Left ventricle myocardium inferior (tissue), 1 donor: ENCODE measurements around the gene GPR55. TPM values are rescaled to one million over a fixed set of nuclear protein-coding genes. Genes with fewer than 3 reads are reported as not detected.

Source experiments
- DNase-seq: peaks from one replicate; pipeline ENCODE4 v3.0.0-alpha.2; 2020
- H3K27ac ChIP-seq: fragments of 200-600 bp; replicated peaks from 2 replicates; pipeline ENCODE4 v1.8.0; 2021
- H3K27me3 ChIP-seq: fragments of 200-600 bp; 2 replicates; pipeline ENCODE4 v1.8.0; 2021; ENCODE audit warnings: low read depth
- H3K36me3 ChIP-seq: fragments of 200-600 bp; 2 replicates; pipeline ENCODE4 v1.8.0; 2021
- H3K4me1 ChIP-seq: fragments of 200-600 bp; 2 replicates; pipeline ENCODE4 v1.8.0; 2021
- H3K4me3 ChIP-seq: fragments of 200-600 bp; 2 replicates; pipeline ENCODE4 v1.8.0; 2021; ENCODE audit warnings: mild to moderate bottlenecking, moderate library complexity
- H3K9me3 ChIP-seq: fragments of 200-600 bp; replicated peaks from 2 replicates; pipeline ENCODE4 v1.8.0; 2021
- CTCF ChIP-seq: fragments of 200-600 bp; IDR thresholded peaks from 2 replicates; pipeline ENCODE4 v1.8.0; 2021; ENCODE audit warnings: antibody characterized with exemption, mild to moderate bottlenecking, borderline replicate concordance
- intact Hi-C: fragments of 100-400 bp; cut with micrococcal nuclease; formaldehyde crosslinking; loops from one replicate; pipeline ENCODE4 v1.11.0; 2022
- total RNA-seq: library from RNA; stranded (reverse); fragmentation: NEBNext Ultra II Directional; extraction: Animal tissue kit (Norgen Biotek cat#: 25700); gene quantifications from one replicate; pipeline ENCODE4 v1.2.1, GENCODE V29; 2021
- donor health status: DM: no; HTN: yes; CAD: no; lungs with severe emphysema.

Gene GPR55
- total RNA-seq, 1 donor from 2014 or later: not detected

DNA sequence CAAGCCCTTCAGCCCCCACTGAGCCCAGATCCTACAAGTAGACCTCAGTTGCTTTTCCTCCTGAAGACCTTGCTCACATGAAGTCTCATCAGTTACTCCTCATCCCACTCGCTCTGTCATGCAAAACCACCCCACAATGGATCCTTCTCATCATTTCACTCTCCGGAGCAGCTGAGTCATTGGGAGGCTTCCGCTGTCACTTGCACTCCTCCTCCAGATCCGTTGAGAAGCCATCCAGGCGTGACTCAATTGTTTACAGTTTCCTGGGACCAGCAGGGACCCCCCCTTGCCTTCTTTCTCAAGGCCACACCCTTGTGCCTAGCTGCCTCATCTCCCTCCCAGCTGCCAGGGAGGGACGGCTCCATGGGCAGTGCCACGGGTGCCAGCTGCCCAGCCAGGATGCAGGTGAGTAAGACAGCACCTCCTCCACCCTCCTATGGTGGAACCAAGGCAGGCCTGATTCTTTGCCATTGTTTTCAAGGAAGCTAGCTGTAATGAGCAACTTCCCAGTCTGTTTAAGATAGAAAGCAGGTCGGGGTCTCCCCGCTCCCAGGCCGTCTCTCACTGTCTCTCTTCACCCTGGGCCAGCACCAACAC is 16.3 kb downstream of the GPR55 start:
- no peaks in the 10 kb centered on the region for H3K36me3 ChIP-seq
- peak overlapping the region; percentile 38 for H3K27ac ChIP-seq
- H3K27me3 ChIP-seq: peaks cover 8% of the 10 kb centered on the region
- intact Hi-C loops: no loop called here
- no peak for DNase-seq
- H3K9me3 ChIP-seq: no peaks in the 10 kb centered on the region
- peaks cover 11% of the 10 kb centered on the region for H3K4me1 ChIP-seq
- no peak for TF ChIP-seq CTCF
- H3K4me3 ChIP-seq: peak overlapping the region; percentile 41

GRCh38 chr2:230908092-230908594 is 16.9 kb downstream of the GPR55 start:
- Histone ChIP-seq H3K36me3 (no peaks in the 10 kb centered on the region), H3K4me1 (peaks cover 11% of the 10 kb centered on the region), H3K9me3 (no peaks in the 10 kb centered on the region), H3K27me3 (peaks cover 7% of the 10 kb centered on the region), H3K4me3 (peak overlapping the region; percentile 41), H3K27ac (peak overlapping the region; percentile 38)
- TF ChIP-seq CTCF: no peak
- DNase-seq: no peak
- intact Hi-C loops: no loop called here

- H3K4me1 ChIP-seq: peaks cover 11% of the 10 kb centered on the region
- H3K36me3 ChIP-seq: no peaks in the 10 kb centered on the region
- DNase-seq: no peak
- peak overlapping the region; percentile 41 for H3K4me3 ChIP-seq
- no peak for TF ChIP-seq CTCF
- no peaks in the 10 kb centered on the region for H3K9me3 ChIP-seq
- H3K27me3 ChIP-seq: peaks cover 1% of the 10 kb centered on the region
- intact Hi-C loops: no loop called here
- H3K27ac ChIP-seq: peak overlapping the region; percentile 38
These were observed 17.5 kb downstream of the GPR55 start for GRCh38 chr2:230907361-230908091.

DNA sequence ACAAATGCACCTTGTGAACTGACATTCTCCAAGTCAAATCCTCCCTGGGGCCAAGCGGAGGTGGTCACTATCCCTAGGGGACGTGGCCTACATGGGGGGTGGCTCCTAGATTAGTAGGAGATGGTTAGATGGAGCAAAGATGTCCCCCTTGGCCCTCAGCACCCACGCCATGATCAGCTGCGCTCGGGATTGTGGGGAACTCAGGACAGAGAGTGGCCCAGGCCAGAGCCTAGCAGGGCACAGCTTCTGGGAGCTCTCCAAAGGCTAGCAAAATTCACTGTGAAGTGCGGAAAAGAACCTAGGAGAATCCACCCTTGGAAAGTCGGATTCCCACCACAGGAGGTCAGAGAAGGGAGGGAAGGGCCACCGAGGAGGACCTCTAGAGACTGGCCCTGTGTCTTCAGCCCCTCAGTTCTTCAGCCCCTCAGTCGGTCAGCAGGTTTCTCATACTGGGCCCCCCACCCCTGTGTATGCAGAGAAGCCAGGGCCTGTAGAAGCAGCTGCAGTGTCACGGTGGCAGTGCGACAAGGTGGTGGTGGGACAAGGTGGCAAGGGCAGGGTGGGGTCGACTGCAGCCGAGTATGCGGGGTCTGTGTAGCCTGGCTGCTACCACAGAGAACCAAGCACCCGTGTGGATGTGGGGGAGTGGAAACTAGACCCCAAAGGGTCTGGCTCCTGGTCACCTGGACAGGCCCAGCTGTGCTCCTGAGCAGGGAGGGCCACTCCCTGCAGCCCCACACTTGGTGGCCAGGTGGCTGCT is 18.4 kb downstream of the GPR55 start:
- peaks cover 11% of the 10 kb centered on the region for H3K4me1 ChIP-seq
- DNase-seq: no peak
- no peak overlapping the region for H3K4me3 ChIP-seq
- H3K27me3 ChIP-seq: peaks cover 1% of the 10 kb centered on the region
- H3K36me3 ChIP-seq: no peaks in the 10 kb centered on the region
- intact Hi-C loops: no loop called here
- TF ChIP-seq CTCF: no peak
- H3K9me3 ChIP-seq: no peaks in the 10 kb centered on the region
- H3K27ac ChIP-seq: no peak overlapping the region

DNA sequence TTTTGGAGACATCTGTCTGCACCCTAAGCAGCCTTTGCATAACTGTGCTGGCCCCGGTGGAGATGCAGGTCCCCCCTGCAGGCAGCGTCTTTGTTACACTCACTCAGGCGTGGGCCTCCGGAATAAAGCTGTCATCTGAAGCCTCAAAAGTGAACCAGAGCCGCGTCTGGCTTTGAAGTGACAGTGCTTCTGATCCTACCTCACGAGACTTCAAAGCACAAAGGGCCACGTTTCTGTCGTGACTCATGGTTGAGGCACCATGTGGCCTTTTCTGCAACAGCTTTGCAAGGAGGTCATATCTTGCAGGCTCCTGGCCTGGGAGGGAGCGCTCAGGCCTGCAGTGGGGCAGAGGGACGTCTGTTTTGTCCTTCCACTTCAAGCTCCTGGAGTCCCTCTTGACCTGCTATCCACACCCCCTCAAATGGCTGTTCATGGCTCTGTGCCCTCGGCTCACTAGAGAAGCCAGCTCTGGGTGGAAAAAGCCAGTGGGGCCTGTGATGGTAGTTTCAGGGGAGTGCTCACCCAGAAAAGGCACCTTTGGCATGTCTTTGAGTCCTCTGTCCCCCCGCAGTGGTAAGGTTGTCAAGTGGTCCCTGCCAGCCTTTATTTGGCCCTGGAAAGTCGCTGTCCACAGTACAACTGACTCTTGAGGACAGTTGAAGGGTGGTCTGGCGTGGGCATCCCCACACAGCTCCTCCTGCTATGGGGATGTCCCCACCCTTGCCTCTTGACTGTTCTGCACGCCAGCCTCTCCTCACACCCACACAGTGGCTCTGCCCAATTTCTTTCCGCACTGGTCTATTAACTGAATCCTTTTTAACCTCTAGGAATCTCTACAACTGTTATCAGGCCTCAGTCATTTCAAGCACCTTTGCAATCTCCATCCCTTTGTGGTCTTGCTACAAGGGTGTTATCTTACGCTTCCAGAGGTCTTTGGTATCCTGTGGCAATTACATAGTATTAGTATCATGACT is 19.3 kb downstream of the GPR55 start:
- no peak for DNase-seq
- Histone ChIP-seq H3K27ac (no peak overlapping the region), H3K9me3 (no peaks in the 10 kb centered on the region), H3K27me3 (peaks cover 11% of the 10 kb centered on the region), H3K4me1 (peaks cover 11% of the 10 kb centered on the region), H3K4me3 (no peak overlapping the region), H3K36me3 (no peaks in the 10 kb centered on the region)
- no peak for TF ChIP-seq CTCF
- intact Hi-C loops: no loop called here
